Measurements from ENCODE around the gene EPN2. TPM values are rescaled to one million over a fixed set of nuclear protein-coding genes. Genes with fewer than 3 reads are reported as not detected.
A peak's percentile ranks its signal among the peaks of the same experiment; 100 is the strongest.

Gene EPN2
- total and polyA plus RNA-seq, 7 donors = 11.6 to 36.0 (median 25.3) TPM

GRCh38 chr17:19327031-19327783, 90.0 kb downstream of the EPN2 start:
- intact Hi-C loops (cut with DNase I) = no loop called here
- Histone ChIP-seq H3K27ac (no peak overlapping the region), H3K36me3 (ENCODE audit: insufficient read depth in 1 of 2, low read depth in 1 of 2) (peaks cover 0 to 34% of the 10 kb centered on the region in 2 donors), H3K27me3 (ENCODE audit: insufficient read depth in 3 of 3, low read length in 2 of 3) (no peaks in the 10 kb centered on the region), H3K4me1 (no peaks in the 10 kb centered on the region), H3K9me3 (peaks cover 5% of the 10 kb centered on the region), H3K4me3 (no peak overlapping the region)
- no peak for ATAC-seq
- TF ChIP-seq, protein P1, sequence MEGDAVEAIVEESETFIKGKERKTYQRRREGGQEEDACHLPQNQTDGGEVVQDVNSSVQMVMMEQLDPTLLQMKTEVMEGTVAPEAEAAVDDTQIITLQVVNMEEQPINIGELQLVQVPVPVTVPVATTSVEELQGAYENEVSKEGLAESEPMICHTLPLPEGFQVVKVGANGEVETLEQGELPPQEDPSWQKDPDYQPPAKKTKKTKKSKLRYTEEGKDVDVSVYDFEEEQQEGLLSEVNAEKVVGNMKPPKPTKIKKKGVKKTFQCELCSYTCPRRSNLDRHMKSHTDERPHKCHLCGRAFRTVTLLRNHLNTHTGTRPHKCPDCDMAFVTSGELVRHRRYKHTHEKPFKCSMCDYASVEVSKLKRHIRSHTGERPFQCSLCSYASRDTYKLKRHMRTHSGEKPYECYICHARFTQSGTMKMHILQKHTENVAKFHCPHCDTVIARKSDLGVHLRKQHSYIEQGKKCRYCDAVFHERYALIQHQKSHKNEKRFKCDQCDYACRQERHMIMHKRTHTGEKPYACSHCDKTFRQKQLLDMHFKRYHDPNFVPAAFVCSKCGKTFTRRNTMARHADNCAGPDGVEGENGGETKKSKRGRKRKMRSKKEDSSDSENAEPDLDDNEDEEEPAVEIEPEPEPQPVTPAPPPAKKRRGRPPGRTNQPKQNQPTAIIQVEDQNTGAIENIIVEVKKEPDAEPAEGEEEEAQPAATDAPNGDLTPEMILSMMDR (IDR thresholded peaks at IDR 0.05) = no peak
- 85 to 89% (median 86%) methylated on average over 14 of the region's 14 CpGs for WGBS, 3 donors
- no peak for DNase-seq

DNA sequence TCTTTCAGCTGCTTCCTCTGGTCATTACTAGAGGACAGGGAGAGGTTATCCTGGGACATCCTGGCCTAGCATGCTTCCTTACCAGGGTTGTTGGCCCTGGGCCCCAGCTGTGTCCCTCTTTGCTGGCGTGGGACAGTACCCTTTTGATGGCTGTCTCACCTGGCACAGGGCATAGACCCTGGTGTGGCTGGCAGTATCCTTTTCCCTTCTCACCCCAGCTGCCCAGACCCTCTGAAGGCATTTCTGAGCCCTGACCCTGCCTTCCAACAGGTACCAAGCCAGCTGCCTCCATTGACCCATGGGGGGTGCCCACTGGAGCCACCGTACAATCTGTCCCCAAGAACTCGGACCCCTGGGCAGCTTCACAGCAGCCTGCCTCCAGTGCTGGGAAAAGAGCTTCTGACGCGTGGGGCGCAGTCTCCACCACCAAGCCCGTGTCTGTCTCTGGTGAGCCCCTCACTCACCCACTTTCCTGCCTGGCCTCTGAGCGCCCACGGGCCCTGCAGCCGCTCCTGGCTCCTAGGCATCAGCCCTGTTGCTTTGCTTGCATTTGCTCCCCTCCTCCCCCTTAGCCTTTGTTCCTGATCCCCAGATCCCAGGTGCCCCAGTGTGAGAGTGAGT, 91.4 kb downstream of the EPN2 start:
- H3K27ac ChIP-seq = no peak overlapping the region
- WGBS, 3 donors = 82 to 86% (median 84%) methylated on average over 10 of the region's 10 CpGs
- TF ChIP-seq, protein P1 (IDR thresholded peaks at IDR 0.05) = no peak
- peaks cover 0 to 39% of the 10 kb centered on the region in 2 donors for H3K36me3 ChIP-seq (ENCODE audit: insufficient read depth in 1 of 2, low read depth in 1 of 2)
- H3K9me3 ChIP-seq = peaks cover 5% of the 10 kb centered on the region
- no peaks in the 10 kb centered on the region for H3K4me1 ChIP-seq
- DNase-seq = no peak
- no peak overlapping the region for H3K4me3 ChIP-seq
- peak in 2 of 4 donors; percentile 41 to 43 for ATAC-seq
- intact Hi-C loops (cut with DNase I) = no loop called here
- no peaks in the 10 kb centered on the region for H3K27me3 ChIP-seq (ENCODE audit: insufficient read depth in 3 of 3, low read length in 2 of 3)

- intact Hi-C loops (cut with DNase I) = no loop called here
- H3K27me3 ChIP-seq (ENCODE audit: insufficient read depth in 3 of 3, low read length in 2 of 3) = no peaks in the 10 kb centered on the region
- H3K27ac ChIP-seq = no peak overlapping the region
- H3K36me3 ChIP-seq (ENCODE audit: insufficient read depth in 1 of 2, low read depth in 1 of 2) = peaks cover 0 to 40% of the 10 kb centered on the region in 2 donors
- no peak for DNase-seq
- peaks cover 5% of the 10 kb centered on the region for H3K9me3 ChIP-seq
- H3K4me3 ChIP-seq = no peak overlapping the region
- 94 to 100% (median 96%) methylated on average over 2 of the region's 2 CpGs for WGBS, 3 donors
- no peaks in the 10 kb centered on the region for H3K4me1 ChIP-seq
- TF ChIP-seq, protein P1 (IDR thresholded peaks at IDR 0.05) = no peak
- ATAC-seq = no peak
Observed at GRCh38 chr17:19329136-19329535, 92.0 kb downstream of the EPN2 start.

DNA sequence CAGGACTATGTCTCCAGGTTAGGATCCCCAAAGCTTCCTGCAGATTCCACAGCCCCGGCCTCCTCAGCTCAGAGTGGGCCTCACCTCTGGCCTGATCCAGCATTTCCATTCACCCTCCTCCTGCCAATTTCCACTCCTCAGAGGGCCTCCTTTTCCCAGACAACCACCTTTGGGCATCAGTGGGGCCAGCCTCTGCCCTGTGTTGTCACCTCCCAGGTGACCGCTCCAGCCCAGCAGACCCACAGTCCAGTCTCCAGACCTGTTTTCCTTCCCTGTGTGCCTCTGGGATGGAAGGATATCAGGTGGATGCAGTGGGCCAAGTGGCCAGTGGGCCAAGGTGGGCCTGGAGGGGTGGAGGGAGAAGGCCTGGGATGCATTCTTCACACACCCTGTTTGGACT, 92.7 kb downstream of the EPN2 start:
- DNase-seq = no peak
- no peaks in the 10 kb centered on the region for H3K4me1 ChIP-seq
- 88 to 100% (median 91%) methylated on average over 2 of the region's 2 CpGs for WGBS, 3 donors
- intact Hi-C loops (cut with DNase I) = no loop called here
- no peaks in the 10 kb centered on the region for H3K27me3 ChIP-seq (ENCODE audit: insufficient read depth in 3 of 3, low read length in 2 of 3)
- TF ChIP-seq, protein P1 (IDR thresholded peaks at IDR 0.05) = no peak
- H3K9me3 ChIP-seq = peaks cover 5% of the 10 kb centered on the region
- no peak overlapping the region for H3K4me3 ChIP-seq
- no peak for ATAC-seq
- H3K36me3 ChIP-seq (ENCODE audit: insufficient read depth in 1 of 2, low read depth in 1 of 2) = peaks cover 0 to 44% of the 10 kb centered on the region in 2 donors
- H3K27ac ChIP-seq = no peak overlapping the region

Data from psoas muscle (tissue), 8 donors.